ENCODE data around the gene ICE2.

The ICE2 gene

DNA sequence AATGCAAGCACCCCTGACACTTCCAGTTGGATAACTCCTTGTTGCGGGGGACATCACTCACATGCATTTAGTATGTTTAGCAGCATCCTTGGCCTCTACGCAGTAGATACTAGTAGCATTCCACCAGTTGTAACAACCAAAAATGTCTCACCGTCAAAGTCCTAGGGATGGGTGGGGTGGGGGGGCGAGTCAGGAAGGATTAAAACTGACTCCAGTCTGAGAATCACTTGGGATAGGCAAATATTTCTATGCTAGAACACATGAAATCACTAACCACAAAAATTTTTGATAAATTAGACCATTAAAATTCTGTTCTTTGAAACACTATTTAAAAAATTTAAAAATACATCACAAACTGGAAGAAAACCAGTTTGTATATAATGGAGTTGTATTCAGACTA, 18.0 kb downstream of the ICE2 start:
- DNase-seq (ENCODE audit: low read depth), result no peak
- H3K4me3 ChIP-seq (ENCODE audit: control insufficient read depth, low read depth, low read length), result no peak overlapping the region
- TF ChIP-seq, protein P1, sequence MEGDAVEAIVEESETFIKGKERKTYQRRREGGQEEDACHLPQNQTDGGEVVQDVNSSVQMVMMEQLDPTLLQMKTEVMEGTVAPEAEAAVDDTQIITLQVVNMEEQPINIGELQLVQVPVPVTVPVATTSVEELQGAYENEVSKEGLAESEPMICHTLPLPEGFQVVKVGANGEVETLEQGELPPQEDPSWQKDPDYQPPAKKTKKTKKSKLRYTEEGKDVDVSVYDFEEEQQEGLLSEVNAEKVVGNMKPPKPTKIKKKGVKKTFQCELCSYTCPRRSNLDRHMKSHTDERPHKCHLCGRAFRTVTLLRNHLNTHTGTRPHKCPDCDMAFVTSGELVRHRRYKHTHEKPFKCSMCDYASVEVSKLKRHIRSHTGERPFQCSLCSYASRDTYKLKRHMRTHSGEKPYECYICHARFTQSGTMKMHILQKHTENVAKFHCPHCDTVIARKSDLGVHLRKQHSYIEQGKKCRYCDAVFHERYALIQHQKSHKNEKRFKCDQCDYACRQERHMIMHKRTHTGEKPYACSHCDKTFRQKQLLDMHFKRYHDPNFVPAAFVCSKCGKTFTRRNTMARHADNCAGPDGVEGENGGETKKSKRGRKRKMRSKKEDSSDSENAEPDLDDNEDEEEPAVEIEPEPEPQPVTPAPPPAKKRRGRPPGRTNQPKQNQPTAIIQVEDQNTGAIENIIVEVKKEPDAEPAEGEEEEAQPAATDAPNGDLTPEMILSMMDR (IDR thresholded peaks at IDR 0.05; ENCODE audit: control insufficient read depth, insufficient read depth, low read depth, low read length, missing control alignments), result no peak

DNA sequence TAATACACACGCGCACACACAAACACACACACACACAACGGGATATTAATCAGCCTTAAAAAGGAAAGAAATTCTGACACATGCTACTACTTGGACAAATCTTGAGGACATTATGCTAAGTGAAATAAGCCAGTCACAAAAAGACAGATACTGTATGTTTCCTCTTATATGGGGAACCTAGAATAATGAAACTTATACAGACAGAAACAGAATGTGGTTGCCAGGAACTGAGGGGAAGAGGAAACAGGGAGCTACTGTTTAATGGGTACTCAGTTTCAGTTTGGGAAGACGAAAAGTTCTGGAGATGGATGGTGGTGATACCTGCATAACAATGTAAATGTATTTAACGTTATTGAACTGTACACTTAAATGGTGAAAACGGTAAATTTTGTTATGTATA, 20.2 kb downstream of the ICE2 start:
- no peak overlapping the region for H3K4me3 ChIP-seq (ENCODE audit: control insufficient read depth, low read depth, low read length)
- DNase-seq (ENCODE audit: low read depth), result no peak
- TF ChIP-seq, protein P1 (IDR thresholded peaks at IDR 0.05; ENCODE audit: control insufficient read depth, insufficient read depth, low read depth, low read length, missing control alignments), result no peak

DNA sequence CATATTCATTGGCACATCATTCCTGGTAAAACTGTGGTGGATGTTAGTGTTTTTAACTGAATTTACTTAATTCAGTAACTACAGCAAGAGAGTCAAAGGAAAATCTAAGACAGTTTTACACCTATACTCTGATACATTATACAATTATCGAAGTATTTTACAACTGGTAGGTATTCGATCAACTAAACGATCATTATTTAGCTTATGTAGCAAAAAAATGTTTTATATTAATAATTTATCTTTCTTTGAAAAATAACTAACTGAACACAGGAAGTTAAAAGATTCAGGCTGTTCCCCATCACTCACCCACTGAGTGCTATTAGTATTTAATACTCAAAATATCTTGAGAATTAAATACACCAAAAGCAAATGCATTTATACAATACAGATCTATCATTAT, 21.0 kb downstream of the ICE2 start:
- TF ChIP-seq, protein P1 (IDR thresholded peaks at IDR 0.05; ENCODE audit: control insufficient read depth, insufficient read depth, low read depth, low read length, missing control alignments), result no peak
- no peak overlapping the region for H3K4me3 ChIP-seq (ENCODE audit: control insufficient read depth, low read depth, low read length)
- DNase-seq (ENCODE audit: low read depth), result no peak

DNA sequence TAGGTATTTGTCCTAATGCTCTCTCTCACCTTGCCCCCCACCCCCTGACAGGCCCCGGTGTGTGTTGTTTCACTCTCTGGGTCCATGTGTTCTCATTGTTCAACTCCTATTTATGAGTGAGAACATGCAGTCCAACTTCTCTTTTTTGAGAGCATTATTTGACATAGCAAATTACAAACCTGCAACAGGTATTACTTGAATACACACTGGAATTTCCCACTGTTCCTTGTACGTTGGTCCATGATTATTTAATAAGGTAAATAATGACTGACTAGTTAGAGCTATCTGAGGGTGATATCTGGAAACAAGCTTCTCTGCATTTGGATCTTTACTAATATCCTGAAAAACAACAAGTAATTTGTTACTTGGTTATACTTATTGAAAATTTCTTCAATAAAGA, 24.1 kb downstream of the ICE2 start:
- H3K4me3 ChIP-seq (ENCODE audit: control insufficient read depth, low read depth, low read length), result no peak overlapping the region
- TF ChIP-seq, protein P1 (IDR thresholded peaks at IDR 0.05; ENCODE audit: control insufficient read depth, insufficient read depth, low read depth, low read length, missing control alignments), result no peak
- DNase-seq (ENCODE audit: low read depth), result no peak

DNA sequence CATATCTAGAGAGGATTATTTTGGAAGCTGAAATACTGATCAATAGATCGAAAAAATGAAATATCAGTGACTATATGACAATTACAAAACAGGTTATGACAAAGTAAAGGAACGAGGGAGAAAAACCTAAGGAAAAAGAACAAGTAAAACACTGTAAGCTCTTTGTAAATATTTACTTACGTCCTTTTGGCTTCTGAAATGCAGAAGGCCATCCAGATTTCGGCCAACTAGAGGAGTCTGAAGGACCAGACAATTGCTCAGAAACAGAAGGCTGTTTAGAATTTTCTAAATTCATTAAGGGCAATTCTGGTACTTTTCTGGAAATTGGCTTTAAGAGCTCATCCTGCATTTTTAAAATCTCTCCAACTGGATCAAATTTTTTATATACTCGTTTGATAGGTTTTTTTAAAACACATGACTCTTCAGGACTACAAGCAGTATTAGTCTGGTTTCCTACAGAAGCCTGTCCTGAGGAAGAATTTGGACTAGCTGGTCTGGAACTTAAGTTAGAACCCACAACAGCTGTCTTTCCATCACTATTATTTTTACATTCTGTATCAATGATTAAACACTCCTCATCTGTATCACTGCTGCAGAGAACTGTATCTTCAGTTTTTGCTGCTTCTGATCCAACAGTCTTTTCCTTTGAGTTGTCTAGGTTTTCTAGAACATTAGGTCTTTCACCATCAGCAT, 30.1 kb downstream of the ICE2 start:
- no peak overlapping the region for H3K4me3 ChIP-seq (ENCODE audit: control insufficient read depth, low read depth, low read length)
- TF ChIP-seq, protein P1 (IDR thresholded peaks at IDR 0.05; ENCODE audit: control insufficient read depth, insufficient read depth, low read depth, low read length, missing control alignments), result no peak
- DNase-seq (ENCODE audit: low read depth), result no peak

DNA sequence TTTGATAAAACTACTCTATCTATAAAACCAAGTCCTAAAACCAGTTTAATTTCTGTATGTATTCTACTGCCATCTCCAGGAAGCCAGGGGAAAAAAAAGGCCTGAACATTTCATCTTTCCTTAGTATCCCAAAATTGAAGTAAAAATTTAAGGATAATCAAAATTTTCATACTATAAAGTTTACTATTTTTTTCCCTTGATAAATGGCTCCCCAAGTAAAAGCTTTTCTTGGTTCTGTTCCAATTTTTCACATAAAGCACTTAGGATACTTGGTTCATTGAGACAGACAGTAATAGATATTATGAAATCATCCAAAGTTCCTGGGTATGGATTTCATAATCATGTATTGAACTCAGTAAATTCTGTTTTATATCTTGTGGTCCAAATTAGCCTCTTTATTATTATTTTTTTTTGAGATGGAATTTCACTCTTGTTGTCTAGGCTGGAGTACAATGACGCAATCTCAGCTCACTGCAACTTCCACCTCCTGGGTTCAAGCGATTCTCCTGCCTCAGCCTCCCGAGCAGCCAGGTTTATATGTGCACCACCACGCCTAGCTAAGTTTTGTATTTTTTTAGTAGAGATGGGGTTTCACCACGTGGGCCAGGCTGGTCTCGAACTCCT, 34.5 kb downstream of the ICE2 start:
- DNase-seq (ENCODE audit: low read depth), result peak; percentile 28
- TF ChIP-seq, protein P1 (IDR thresholded peaks at IDR 0.05; ENCODE audit: control insufficient read depth, insufficient read depth, low read depth, low read length, missing control alignments), result peak; percentile 63

More for the DNA sequence above, 34.5 kb downstream of the ICE2 start:
- H3K4me3 ChIP-seq (ENCODE audit: control insufficient read depth, low read depth, low read length), result no peak overlapping the region
